GM12874 (cell line): ENCODE measurements around the gene MAML3.

Experiments used
- CTCF ChIP-seq: IDR thresholded peaks from 2 replicates; pipeline ENCODE4 v1.5.1; 2011; ENCODE audit warnings: low read depth, mild to moderate bottlenecking, control low read depth, low read length, moderate library complexity; ENCODE audit not compliant: insufficient read depth

MAML3 gene

GRCh38 chr4:140186082-140186438, 32.1 kb upstream of the MAML3 start:
- no peak for TF ChIP-seq CTCF

- no peak for TF ChIP-seq CTCF
Measured at GRCh38 chr4:140185412-140186081, 31.6 kb upstream of the MAML3 start.

- TF ChIP-seq CTCF: no peak
Measured at GRCh38 chr4:140183270-140183669, 29.3 kb upstream of the MAML3 start.

- no peak for TF ChIP-seq CTCF
Measured at GRCh38 chr4:140180577-140180976, 26.6 kb upstream of the MAML3 start.

GRCh38 chr4:140176735-140177134, 22.8 kb upstream of the MAML3 start:
- no peak for TF ChIP-seq CTCF

GRCh38 chr4:140174543-140174942, 20.6 kb upstream of the MAML3 start:
- TF ChIP-seq CTCF: no peak

GRCh38 chr4:140172960-140173359, 19.0 kb upstream of the MAML3 start:
- no peak for TF ChIP-seq CTCF
